NCI-H2227 (cell line): ENCODE measurements around the gene DNAH3.
A peak's percentile ranks its signal among the peaks of the same experiment; 100 is the strongest.

Source experiments
- DNase-seq: peaks from one replicate; lab custom pipeline; 2025; ENCODE audit not compliant: unreplicated experiment; lab: John Stamatoyannopoulos, UW

DNAH3 gene

DNA sequence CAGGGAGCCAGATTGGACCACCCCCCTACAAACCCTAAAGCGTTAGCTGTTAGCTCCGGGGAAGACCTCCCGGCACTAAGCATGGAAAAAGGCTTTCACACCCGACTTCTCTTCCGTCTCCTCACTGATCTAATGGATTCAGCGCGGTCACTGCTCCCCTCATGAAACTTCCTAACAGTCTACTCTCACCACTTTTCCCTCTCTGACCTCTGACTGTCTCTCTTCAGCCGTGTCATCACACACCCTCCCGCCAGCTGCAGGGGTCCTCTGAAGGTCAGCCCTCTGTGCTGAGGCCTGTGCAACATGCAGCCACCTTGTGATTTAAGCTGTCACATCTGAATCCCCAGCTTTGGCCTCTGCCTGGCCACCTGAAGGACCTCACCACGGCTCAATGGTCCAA lies 234.4 kb downstream of the DNAH3 start:
- no peak for DNase-seq

- no peak for DNase-seq
Measured at GRCh38 chr16:20911361-20911760, 239.3 kb downstream of the DNAH3 start.

- no peak for DNase-seq
Measured at GRCh38 chr16:20910781-20911321, 239.8 kb downstream of the DNAH3 start.

GRCh38 chr16:20906341-20907255 lies 244.0 kb downstream of the DNAH3 start:
- no peak for DNase-seq

DNA sequence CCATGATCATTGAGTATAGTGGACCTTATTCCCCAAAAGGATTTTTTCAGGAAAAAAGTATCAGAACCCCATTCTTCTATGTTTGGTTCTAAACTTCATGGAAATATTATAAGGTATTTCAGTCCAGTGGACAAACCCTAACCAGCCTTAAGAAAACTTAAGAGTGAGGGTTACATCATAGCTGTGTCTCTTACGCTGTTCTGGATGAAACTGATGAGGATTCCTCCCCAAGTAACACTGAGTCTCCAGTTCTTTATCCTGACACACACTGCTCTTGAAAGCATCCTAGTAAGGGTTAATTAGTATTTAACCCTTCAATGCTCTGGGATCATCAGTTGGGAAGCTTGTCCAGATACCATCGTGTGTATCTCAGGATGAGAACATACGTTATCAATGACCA lies 245.1 kb downstream of the DNAH3 start:
- no peak for DNase-seq

DNA sequence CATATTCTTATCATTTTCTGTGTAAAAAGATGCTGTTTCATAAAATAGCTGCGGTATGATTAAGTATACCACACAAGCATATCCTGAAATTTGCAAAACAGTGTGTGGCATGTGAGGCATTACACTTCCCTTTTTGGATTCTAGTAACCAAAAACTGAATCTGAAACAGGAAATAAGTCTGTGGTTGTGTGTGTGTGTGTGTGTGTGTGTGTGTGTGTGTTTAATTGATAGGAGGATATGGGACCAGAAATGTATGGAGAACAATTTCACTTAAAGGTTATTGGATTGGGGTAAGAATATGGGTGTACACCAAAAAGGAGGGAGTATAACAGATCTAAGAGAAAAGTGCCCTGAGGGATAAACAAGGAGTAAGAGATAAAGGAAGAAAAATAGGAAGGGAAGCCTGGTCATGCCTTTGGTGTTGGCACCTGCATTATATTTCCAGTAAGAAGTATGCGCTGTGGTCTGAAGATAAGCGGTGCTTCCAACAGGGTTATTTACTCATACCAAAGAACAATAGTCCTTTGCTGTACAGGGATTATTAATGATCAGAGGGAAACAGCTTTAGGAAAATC lies 246.1 kb downstream of the DNAH3 start:
- no peak for DNase-seq

GRCh38 chr16:20903899-20904506 lies 246.6 kb downstream of the DNAH3 start:
- DNase-seq = no peak

GRCh38 chr16:20903116-20903898 lies 247.3 kb downstream of the DNAH3 start:
- DNase-seq = no peak

DNA sequence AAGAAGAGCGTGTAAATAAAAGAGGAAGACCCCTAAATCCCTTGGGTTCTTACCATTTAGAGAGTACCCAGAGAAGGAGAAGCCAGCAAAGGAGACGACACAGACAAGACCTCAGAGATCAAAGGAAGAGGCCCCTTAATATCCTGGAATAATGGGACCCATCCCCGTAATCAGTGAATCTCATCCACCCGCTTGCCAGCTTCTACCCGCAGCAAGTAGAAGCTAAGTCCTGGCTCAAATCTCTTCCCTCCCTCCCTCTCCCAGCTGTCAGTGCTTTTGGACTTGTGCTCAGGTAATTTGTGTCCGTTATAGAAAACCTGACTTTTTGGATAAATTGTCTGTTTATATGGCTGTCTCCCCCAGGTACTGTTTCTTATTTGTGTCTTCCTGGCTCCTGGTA lies 248.2 kb downstream of the DNAH3 start:
- DNase-seq = no peak

- DNase-seq = peak; percentile 65
Measured at GRCh38 chr16:20901436-20902112, 249.1 kb downstream of the DNAH3 start.

- DNase-seq = peak; percentile 71
Measured at GRCh38 chr16:20901068-20901435, 249.6 kb downstream of the DNAH3 start.

DNA sequence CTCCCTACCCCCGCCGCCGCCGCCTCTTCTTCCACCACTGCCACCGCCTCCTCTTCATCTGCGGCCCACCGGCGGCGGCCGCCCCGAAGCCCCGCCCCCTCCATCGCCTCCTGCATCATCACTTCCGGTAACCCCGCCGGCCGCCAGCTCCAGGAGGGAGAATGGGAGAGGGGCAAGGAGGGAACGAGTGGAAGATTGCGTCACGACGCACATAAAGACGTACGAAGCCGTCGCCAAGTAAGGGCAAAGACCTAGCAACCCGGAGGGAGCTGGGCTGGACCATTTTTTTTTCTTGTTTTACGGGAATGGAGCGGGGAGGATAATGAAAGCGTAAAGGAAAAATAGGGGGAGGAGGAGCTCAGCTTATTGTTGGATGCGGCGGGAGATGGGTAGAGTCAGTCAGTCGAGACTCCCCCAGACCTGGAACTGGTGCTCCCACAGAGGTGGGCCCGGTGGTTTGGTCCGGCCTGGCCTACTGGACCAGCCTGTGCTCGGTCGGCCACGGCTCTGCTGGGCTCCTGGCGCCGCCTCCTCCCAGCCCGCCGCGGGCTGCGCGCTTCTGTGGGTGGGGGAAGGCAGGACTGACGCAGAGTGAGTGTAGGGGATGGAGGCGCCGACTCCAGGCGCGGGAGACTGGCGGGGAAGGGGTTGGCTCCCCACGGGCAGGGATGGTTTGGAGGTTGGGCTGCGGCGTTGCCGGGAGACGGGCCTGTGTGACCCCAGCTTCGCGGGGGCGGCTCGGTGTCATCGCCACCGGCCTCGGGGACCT lies 250.2 kb downstream of the DNAH3 start, which contains the start of the genes DCUN1D3 and LYRM1:
DCUN1D3 (minus strand) TSS at position 60 of the 769 bp plus-strand sequence. CDS start 37,820 bp downstream, outside the sequence.
LYRM1 (plus strand) TSS at position 473 of the 769 bp plus-strand sequence. CDS start 14,785 bp downstream, outside the sequence.
- peak; percentile 98 for DNase-seq

DNA sequence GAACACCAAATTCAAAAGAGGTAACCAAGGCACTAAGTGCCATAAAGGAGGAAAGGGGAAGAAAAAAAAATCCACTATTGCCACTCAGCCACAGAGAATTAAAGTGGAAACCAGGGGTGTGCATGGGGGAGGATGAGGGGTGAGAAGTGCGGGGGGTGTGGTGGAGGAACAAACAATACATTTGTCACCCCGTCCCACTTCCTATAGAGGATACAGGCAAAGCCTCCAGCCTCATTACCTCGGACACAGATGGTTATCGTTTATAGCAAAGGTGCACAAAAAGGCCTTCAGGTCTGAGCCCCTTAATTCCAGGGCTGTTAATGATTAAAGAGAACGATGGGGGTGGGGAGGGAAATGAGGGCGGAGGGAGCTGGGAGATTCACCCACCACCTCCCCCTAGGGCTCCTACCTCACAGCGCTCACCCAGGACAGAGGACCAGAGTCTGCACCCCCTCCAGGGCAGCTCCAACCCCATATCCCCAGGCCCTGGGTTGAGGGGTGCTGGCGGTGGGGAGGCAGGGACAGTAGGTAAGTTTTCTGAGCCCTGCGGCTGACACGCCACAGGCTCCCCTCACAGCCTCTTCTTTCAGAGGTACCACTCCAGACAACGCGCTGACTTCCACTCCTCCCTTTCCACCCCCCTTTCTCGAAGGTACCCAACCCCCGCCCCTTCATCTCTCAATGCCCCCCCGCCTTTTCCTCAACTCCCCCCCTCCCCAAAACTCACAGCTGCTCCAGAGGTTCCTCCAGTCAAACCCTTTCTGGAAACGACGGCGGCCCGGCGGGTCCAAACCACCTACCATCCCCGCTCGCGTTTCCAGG lies 251.0 kb downstream of the DNAH3 start:
- no peak for DNase-seq

- no peak for DNase-seq
Measured at GRCh38 chr16:20899071-20899470, 251.6 kb downstream of the DNAH3 start.

- DNase-seq = no peak
Measured at GRCh38 chr16:20897922-20898321, 252.7 kb downstream of the DNAH3 start.

DNA sequence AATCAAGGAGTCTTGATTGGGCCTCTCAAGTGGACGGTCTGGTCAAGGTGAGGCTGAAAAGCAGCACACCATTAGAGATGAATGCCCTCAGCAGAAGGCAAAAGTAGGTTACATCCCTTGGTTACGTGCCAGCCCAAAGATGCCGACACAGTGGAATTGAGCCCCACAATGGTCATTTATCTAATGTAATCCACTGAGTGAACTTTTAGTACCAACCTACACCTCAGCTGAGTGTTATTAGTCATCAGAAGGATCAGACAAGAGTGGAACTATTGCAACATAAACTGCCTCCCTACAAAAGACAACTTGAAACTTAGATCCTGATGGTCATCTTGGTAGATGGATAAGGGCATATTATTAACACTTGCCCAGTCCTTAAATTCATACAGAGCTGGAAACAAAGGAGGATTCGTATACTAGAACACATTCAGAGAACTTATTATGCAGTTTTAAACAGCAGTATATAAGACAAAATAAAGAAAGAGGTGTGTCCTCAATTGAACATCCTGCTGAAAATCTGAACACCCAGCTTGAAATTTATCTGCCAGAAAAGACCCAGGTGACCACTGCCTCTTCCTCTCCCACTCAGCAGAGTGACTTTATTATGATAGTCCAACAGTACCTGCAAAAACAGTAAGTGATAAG lies 253.3 kb downstream of the DNAH3 start:
- DNase-seq = no peak

DNA sequence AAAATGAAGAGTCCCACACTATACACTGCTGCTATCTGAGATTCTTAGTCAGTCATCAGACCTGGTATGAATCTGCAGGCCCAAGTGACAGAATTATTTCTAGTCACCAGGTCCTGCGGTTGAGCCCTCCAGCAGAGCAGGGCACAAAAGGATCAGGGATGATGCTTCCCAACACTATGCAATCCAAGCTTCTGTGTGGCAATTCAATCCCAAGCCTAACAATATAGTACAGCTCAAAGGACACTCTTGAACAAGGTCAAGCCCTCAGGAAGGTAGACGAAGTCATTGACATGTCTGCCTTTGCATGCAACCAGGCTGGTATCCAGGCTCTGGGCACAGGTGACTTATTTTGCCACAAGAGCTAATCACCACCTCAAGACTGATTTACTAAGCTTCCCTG lies 256.3 kb downstream of the DNAH3 start:
- no peak for DNase-seq

DNA sequence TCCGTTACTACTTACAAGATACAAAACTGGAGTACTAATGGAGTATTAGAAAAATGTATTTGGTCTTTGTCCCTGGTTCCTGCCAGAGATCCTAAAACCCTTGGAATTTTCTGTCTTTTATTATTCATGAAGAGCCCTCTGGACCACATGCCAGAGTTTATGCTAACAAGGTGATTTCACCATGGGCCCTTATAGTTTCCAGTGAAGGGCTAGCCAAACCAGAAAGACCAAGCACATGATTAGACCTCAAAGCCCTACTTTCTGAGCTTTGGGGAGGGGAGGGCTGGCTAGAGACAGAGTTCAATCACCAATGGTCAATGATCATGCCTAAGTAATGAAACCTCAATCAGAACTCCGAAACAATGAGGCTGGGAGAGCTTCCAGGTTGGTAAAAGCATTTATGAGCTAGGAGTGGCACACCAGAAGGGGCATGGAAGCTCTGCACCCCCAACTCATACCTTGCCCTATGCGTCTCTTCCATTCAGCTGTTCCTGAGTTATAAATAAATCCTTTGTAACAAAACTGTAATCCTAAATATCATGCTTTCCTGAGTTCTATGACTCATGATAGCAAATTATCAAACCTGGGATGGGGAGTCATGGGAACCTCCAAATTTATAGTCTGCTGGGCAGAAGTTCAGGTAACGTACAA lies 260.9 kb downstream of the DNAH3 start:
- no peak for DNase-seq
